ENCODE measurements around the gene FBXO17.
"Not testable (repeated sequence)": the region's sequence is repeated elsewhere in the genome, so short reads cannot be mapped to it uniquely, and the experiment has no call there.

Gene FBXO17

DNA sequence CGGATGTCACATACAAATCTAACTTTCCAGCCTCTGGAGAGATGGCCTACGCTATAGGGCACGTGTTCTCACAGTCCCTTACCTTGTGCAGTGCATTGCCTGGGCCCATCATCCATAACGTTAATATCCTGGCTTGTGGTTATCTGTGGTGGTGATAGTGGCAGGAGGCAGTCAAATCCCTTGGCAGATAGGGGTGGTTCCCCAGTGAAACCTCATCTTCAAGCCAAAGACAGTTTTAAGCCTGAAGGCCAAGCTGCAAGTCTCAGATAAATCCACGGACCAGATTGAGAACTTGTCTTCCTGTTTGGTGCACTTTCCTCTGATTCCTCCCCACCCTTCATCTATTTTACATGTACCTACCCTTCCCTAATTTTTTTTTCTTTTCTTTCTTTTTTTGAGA, 4.3 kb upstream of the FBXO17 start:
- DNase-seq (ENCODE audit: low read depth) = no peak

DNA sequence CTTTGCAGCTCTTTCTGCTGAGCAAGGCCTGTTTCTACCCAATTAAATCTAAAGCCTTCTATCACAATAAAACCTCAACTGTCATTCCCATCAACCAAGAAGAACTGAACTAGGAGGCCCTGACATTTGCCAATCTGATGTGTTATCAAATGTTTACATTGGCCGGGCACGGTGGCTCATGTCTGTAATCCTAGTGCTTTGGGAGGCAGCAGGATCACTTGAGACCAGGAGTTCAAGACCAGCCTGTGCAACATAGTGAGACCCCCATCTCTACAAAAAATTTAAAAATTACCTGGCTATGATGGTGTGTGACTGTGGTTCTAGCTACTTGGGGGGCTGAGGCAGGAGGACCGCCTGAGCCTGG, 2.8 kb upstream of the FBXO17 start:
- DNase-seq (ENCODE audit: low read depth) = no peak

DNA sequence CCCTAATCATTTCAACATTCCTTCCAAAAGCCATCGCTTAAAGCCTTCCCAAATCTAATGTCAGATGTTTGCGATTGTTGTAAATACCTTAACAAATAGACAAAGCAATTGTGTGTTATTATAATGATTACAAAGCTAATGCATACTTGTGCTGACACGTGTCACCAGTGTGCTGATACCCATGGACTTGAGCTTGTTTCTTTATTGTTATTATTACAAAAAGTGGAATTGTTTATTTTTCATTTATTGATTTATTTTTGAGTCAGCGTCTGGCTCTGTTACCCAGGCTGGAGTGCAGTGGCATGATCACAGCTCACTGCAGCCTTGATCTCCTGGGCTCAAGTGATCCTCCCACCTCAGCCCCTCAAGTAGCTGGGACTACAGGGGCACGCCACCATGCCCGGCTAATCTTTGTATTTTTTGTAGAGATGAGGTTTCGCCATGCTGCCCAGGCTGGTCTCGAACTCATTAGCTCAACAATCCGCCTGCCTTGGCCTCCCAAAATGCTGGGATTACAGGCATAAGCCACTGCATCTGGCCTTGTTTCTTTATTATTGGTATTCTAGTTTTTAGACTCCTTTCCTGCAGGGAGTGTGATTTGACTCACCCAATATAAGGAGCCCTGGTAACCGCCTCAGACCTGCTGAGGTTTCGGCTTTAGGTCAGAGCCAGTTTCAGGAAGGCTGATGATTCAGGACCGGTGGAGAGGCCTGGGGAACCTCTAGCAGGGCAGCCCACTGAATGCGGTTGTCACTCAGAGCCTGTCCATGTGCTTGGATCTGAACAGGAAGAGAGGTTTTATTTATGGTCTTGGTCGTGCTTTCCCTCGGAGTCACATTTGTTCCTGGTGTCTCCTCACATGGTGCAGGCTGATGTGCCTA, 2.1 kb upstream of the FBXO17 start:
- no peak for DNase-seq (ENCODE audit: low read depth)

DNA sequence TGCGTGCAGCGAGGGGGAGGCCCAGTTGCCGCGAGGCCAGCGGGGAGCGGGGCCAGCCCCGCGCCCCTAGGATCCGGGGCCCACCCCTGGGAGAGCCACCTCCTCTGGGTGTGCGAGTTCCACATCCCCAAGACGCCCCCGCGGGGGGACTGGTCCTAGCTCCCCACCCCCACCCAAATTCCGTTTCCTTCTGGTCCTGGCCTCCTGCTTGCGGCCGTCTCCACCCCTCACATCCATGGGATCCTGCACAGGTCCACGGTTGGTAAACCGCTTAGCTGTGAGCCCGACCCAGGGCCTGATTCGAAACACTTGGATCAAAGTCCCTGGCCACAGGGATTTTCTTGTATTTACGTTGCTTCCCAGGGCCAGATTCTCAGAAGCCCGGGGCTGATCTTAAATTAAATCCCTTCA, 324 bp upstream of the FBXO17 start:
- no peak for DNase-seq (ENCODE audit: low read depth)

DNA sequence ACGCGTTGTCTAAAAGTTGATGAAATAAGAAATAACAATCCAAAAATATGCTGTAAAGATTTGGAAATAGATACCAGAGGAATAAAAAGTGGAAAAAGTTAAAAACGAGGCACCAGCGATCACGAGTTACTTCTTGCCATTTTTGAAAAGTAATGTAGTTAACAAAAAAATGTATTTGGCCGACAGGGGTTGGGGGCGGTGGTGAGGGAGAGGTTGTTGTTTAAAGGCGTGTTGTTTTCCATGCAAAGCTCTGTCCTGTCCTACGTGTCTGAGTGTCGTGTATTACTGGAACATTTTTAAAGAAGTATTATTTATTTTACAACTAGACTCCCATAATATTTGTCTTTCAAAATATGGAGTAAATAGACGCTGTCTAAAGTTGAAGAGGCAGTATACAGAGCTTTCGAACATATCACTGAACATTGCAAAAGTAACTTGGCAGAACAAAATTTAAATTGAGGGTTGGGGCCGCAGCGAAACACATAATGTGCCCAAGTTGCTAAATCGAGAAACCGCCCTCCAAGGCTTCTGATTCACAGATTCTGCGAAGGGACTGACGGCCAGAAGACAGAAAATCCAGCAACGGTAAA, 823 bp downstream of the FBXO17 start:
- DNase-seq (ENCODE audit: low read depth) = no peak

DNA sequence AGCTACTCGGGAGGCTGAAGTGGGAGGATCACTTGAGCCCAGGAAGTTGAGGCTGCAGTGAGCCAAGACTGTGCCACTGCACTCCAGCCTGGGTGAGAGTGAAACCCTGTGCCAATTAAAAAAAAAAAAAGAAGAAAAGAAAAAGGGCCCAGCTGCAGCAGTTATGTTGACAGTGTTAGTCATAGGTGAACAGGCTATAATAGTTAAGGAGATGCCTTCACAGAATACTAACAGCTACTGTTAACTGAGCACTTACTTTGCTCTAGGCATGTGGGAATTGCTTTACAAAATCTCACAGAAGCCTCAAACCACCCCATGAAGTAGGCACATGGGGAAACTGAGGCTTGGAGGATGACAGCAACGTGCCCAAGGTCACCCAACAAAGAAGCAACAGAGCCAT, 3.9 kb downstream of the FBXO17 start:
- no peak for DNase-seq (ENCODE audit: low read depth)

DNA sequence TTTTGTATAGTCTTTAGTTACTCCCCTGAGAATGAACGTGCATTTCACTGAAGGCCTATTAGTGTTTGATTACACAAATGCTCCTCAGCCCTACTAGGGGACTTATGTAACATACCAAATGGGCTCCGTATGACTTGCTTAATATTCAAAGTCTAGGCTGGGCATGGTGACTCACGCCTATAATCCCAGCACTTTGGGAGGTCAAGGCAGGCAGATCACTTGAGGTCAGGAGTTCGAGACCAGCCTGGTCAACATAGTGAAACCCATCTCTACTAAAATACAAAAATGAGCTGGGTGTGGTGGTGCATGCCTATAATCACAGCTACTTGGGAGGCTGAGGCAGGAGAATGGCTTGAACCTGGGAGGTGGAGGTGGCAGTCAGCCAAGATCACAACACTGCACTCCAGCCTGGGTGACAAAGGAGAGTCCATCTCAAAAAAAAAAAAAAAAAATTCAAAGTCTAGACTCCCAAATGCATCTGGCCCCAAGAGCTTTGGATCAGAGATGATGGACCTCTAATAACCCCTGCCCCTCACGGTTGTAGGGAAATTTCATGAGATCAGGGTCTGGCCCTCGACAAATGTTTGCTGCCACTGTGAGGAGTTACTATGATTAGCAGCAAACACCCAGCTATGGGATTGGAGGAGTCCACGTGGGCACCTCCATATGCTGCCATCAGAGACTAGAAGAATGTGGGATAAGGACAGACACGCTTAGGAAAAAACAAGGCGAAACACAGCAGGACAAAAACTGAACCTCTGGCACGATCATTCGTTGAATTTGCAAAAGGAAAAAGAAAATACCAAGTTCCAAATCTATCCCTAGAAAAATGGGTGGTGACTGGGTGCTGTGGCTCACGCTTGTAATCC, 4.6 kb downstream of the FBXO17 start:
- no peak for DNase-seq (ENCODE audit: low read depth)

DNA sequence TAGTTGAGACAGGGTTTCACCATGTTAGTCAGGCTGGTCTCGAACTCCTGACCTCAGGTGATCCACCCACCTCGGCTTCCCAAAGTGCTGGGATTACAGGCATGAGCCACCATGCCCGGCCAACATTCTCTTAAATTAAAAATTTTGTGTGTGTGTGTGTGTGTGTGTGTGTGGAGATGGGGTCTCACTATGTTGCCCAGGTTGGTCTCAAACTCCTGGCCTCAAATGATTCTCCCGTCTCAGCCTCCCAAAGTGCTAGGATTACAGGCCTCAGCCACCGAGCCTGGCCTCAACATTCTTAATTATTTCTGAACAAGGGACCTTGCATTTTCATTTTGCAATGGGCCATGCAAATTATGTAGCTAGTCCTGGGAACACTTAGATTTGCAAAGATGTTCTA, 9.4 kb downstream of the FBXO17 start:
- DNase-seq (ENCODE audit: low read depth) = not testable (repeated sequence)

DNA sequence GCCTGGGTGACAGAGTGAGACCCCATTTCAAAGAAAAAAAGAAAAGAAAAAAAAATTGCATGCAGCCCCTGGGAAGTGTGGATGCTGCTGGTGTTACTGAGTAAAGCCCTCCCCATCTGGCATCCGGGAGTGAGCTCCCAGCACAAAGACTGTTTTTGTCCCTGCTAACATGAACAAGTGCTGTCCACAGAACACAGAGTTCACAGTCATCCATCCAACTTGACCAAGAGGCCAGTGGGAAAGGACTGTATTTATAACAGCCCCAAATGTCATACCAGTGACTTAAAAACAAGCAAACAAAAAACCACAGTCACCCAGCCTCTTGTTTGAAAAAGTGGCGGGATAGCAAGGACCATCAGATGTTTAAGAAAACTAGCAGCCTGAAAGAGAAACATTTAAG, 10.8 kb downstream of the FBXO17 start:
- DNase-seq (ENCODE audit: low read depth) = no peak

DNA sequence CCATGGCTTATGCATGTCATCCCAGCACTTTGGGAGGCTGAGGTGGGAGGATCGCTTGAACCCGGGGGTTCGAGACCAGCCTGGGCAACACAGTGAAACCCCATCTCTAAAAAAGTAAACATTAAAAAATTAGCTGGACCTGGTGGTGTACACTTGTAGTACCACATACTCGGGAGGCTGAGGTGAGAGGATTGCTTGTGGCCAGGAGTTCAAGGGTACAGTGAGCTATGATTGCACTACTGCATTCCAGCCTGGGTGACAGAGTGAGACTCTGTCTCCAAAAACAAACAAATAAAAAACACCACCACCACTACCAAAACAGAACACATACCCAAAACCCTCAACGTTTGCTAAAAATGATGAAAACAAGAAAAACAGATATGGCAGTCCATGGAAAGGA, 15.9 kb downstream of the FBXO17 start:
- DNase-seq (ENCODE audit: low read depth) = no peak

DNA sequence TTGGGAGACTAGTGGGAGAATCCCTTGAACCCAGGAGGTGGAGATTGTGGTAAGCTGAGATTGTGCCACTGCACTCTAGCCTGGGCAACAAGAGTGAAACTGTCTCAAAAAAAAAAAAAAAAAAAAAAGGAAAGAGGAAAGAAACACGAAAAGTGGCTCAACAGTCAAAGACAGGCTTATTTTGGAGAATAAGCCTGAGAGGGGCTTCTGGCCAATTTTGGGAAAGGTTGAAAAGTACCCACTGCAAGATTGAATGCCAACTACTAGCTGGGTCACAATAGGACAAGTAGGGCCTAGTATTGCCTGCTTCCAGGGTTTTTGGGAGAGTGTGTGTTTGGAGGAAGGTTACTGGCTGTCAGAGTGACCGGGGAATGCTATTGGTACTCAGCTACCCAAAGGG, 17.2 kb downstream of the FBXO17 start:
- DNase-seq (ENCODE audit: low read depth) = no peak

DNA sequence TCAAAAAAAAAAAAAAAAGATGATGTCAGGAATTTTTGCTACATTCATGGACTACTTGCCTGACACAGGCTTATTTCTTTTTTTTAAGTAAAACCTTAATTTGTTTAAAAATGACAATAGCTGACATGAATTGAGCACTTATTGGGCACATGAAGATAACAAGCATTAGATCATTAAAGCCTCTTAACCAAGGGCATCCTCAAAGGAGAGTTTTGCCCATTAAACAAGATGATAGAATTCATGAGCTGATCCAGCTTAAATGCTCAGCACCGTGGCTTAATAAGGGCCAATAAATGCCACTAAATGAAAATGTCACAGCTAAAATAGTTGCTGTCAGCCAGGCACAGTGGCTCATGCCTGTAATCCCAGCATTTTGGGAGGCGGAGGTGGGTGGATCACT, 19.3 kb downstream of the FBXO17 start:
- no peak for DNase-seq (ENCODE audit: low read depth)

DNA sequence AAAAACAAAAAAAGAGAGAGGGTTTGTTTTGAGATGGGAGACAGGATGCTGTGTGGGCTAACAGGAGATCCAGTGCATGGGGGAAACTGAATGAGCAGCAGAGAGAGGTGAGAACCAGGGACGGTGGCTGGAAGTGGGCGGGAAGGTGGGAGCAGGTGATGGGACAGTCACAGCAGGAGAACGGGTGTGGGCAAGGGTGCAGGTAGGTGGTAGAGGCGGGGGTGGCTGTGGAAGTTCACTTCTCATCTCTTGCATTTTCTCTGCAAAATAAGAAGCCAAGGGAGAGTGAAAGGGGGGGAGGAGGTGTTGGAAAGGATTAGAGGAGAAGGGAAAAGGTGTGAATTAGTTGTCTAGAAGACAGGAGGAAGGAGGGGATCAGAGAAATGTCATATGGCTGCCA, 21.9 kb downstream of the FBXO17 start:
- DNase-seq (ENCODE audit: low read depth) = no peak

DNA sequence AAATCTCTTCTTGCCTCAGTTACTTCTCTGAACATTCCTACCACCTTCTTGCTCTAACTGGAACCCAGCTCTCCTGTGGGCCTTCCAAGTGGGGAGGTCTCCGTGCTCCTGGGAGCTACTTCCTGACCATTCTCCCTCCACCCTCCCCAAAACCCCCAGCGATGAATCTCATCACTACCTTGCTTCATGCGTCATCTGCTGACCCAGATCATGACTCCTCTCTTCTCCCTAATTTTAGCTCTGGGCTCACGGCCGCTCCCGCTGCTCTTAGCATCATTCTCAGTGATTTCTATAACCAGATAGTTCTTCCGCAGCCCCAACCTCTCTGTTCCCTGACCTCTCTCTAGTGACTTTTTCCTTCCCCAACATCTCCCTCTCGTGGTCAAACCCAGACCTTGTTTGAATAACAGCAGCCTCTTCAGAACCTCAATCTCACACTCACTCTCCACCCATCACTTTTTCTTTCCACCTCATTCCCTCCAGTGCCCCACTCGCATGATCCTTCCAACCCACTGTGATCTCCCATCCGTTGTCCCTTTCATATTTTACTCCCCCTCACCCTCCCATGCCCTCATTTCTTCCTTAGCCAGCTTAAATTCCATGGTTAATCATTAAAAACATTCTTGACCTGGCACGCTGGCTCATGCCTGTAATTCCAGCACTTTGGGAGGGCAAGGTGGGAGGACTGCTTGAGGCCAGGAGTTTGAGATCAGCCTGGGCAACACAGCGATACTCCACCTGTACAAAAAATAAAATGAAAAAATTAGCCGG, 23.0 kb downstream of the FBXO17 start:
- no peak for DNase-seq (ENCODE audit: low read depth)

DNA sequence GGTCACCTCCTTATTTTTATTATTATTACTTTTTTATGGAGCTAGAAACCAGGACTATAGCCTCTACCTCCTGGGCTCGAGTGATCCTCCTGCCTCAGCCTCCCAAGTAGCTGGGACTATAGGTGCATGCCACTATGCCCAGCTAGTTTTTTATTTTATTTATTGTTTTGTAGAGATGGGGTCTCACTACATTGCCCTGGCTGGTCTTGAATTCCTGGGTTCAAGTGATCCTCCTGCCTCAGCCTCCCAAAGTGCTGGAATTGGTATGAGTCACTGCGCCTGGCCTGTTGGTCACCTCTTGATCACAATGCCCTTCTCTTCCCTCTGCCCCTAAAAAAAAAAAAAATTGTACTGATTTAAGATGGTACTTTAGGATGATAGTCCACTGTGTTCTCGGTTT, 24.4 kb downstream of the FBXO17 start:
- no peak for DNase-seq (ENCODE audit: low read depth)

DNA sequence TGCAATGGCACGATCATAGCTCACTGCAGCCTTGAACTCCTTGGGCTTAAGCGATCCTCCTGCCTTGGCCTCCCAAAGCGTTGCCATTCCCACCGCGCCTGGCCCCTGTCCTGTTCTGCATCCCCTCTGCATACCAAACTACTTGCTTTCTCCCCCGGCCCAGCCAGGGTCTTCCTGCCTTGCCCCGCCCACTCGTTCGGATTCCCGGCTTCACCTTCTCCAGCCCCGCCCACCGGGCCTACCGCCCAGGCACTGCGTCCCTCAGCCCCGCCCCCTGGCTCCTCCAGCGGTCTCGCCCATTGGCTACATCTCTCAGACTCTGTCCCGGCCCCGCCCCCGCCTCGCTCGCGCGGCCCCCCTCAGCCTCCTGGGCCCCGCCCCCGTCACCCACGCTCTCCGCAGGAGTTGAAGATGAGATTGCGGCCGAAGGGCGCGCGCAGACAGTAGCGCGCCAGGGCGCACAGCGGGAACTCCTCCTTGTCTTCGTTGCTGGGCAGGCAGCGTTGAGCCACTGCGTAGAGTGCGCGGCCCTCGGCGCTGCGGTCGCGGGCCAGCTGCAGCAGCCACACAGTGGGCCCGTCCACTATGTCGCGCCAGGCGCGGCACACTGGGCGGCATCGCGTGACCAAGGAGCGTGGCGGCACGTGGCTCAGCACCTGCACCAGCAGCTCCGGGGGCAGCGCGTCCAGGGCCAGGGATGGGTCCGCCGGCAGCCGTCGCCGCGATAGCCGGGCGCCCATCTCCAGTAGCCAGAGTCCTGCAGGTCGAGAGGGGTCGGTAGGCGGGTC, 25.8 kb downstream of the FBXO17 start:
- DNase-seq (ENCODE audit: low read depth) = peak; percentile 66

DNA sequence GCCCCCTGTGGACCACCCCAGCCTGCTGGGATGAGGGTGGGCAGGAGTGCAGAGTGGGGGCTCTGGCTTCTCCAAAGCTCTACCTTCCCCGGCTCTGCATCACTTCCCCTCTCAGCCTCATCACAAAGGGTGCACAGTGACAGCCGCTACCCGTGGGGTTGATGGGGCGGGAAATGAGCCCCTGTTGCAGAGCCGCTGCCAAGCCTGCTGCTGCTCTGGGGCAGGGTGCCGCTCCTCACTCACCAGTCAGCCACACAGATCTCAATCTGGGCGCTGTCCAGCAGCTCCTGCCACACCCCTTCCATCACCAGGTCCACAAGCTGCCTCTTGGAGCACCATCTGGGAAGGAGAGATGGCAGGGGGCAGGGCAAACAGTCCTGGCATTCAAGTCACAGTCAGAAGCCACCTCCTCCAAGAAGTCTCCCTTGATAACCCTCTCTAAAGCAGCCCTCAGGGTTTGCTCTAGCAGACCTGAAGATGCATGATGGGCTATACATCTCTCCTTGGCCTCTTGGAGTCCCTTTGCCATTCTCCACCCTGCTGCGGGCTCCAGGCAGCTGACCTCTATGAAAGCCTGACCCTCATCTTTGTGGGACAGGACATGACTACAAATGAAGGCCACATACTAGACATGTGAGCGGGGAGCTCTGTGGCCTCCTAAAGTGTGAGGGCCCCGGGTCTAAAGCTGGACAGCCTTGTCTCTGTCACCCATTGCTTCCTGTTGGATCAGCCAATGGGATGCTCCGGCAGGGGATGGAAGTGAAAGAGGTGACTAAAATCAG, 29.1 kb downstream of the FBXO17 start:
- no peak for DNase-seq (ENCODE audit: low read depth)

DNA sequence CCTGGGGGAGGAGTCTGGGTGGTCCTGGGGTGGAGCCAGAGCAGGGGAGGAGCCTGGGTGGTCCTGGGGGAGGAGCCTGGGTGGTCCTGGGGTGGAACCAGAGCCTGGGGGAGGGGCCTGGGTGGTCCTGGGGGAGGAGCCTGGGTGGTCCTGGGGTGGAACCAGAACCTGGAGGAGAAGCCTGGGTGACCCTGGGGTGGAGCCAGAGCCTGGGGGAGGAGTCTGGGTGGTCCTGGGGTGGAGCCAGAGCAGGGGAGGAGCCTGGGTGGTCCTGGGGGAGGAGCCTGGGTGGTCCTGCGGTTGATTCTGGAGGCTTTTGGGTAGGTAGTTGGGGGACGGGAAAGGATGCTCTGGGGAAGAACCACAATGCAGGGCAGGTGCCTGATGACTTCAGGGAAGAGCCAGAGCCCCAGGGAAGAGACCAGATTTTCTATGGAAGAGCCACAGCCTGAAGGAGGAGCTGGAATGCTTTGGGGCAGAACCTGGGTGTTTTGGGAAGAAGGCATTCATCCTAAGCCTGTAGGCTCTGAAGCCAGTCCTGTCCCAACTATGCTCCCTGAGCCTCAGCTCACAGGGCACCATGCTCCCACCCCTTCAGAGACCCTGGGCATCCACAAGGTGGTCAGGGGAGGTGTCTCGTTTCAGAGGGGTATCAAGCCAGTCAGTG, 29.8 kb downstream of the FBXO17 start:
- DNase-seq (ENCODE audit: low read depth) = no peak

DNA sequence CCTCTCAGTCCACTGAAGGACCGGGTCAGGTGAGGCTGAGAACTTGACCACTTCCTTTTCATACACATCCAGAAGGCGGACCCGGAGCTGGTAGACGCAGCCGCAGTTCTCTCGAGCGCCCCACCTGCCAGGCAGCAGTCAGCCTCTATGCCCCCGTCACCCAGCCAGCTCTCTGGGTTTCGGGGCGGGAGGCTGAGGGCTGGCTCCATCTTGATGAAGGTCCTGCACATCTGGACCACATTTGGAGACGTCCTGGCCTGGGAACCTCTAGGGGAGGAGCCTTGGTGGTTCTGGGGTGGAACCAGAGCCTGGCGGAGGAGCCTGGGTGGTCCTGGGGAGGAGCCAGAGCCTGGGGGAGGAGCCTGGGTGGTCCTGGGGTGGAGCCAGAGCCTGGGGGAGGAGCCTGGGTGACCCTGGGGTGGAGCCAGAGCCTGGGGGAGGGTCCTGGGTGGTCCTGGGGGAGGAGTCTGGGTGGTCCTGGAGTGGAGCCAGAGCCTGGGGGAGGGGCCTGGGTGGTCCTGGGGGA, 30.5 kb downstream of the FBXO17 start:
- DNase-seq (ENCODE audit: low read depth) = no peak

Measured in stimulated activated CD8-positive, alpha-beta memory T cell treated with anti-CD3 and anti-CD28 coated beads, Interleukin-12 subunit alpha, Interleukin-12 subunit beta, amount 100 ng/mL, for 1 hour (primary cell).